Activated CD8-positive, alpha-beta T cell treated with anti-CD3 and anti-CD28 coated beads for 36 hours (primary cell): ENCODE measurements around the gene RGS8. TPM values are rescaled to one million over a fixed set of nuclear protein-coding genes. Genes with fewer than 3 reads are reported as not detected.

Experiments used
- ATAC-seq: fragments of 200-7000 bp; cut with Tn5 transposase; one replicate; pipeline ENCODE4 v1.10.0; 2021; ENCODE audit warnings: mild to moderate bottlenecking, moderate library complexity
- CTCF ChIA-PET: fragments of 350-600 bp; sonication (Branson Sonifier 250); formaldehyde crosslinking; loops from one replicate; lab custom pipeline; 2021; ENCODE audit warnings: antibody characterized with exemption; lab: Charles Lee
- POLR2A ChIA-PET: fragments of 350-600 bp; sonication (Branson Sonifier 250); formaldehyde crosslinking; loops from one replicate; lab custom pipeline; 2021; ENCODE audit warnings: antibody characterized with exemption; lab: Charles Lee
- DNase-seq: peaks from one replicate; pipeline ENCODE4 v3.0.0-alpha.2; 2020
- H3K27ac Mint-ChIP-seq: one replicate; pipeline ENCODE4 v1.8.0; 2021; ENCODE audit warnings: mild to moderate bottlenecking, mixed read lengths
- H3K27me3 Mint-ChIP-seq: one replicate; pipeline ENCODE4 v1.8.0; 2021; ENCODE audit warnings: mixed read lengths
- H3K36me3 Mint-ChIP-seq: one replicate; pipeline ENCODE4 v1.8.0; 2021; ENCODE audit warnings: low read depth, mixed read lengths
- H3K4me1 Mint-ChIP-seq: one replicate; pipeline ENCODE4 v1.8.0; 2021; ENCODE audit warnings: low read depth, mixed read lengths
- H3K4me3 Mint-ChIP-seq: one replicate; pipeline ENCODE4 v1.8.0; 2021; ENCODE audit warnings: mild to moderate bottlenecking, moderate library complexity, mixed read lengths
- H3K9me3 Mint-ChIP-seq: one replicate; pipeline ENCODE4 v1.8.0; 2021; ENCODE audit warnings: mixed read lengths
- intact Hi-C: fragments of 100-400 bp; cut with micrococcal nuclease; formaldehyde crosslinking; loops from one replicate; pipeline ENCODE4 v1.10.0; 2022
- total RNA-seq, 2 experiments: library from RNA; stranded (reverse); gene quantifications; one replicate each; pipeline ENCODE4 v1.2.3, GENCODE V29; 2021
- TF ChIP-seq, protein P1 (sequence below): fragments of 200-600 bp; IDR thresholded peaks from one replicate; pipeline ENCODE4 v1.8.0; 2022; ENCODE audit warnings: antibody characterized with exemption, mild to moderate bottlenecking

RGS8 gene
- total RNA-seq, 2 experiments from 2014 or later: not detected

DNA sequence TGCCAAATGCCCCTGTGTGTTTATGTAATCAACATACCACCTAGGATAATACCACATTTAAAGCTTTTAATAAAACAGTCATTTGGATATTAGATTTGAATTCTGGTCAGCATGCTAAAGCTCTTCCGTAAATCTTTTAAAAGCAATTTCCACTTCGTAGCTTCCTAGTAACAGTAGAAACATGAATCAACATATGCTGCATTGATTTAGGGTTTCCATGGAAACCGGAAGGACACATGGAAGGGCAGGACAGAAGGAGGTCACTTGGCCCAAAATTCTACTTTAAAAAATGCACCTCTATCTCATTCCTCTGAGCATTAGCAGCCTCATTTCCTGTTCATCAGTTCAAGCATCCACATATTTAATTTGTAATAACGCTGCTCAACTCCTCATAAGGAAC lies 8.1 kb downstream of the RGS8 start:
- H3K27ac Mint-ChIP-seq: no peak overlapping the region
- no peak overlapping the region for H3K4me3 Mint-ChIP-seq
- no peaks in the 10 kb centered on the region for H3K36me3 Mint-ChIP-seq
- no peaks in the 10 kb centered on the region for H3K9me3 Mint-ChIP-seq
- ChIA-PET CTCF (interaction anchor here (0.7 to 2.1 kb wide), 5 partner anchors 9 to 108 kb away, joined by 3 to 10 read pairs (median 5); no protein-coding TSS in a partner anchor), POLR2A (interaction anchor here (1.1 kb wide), 1 partner anchor 16 kb away, joined by 3 read pairs; no protein-coding TSS in a partner anchor)
- intact Hi-C loops: no loop called here
- ATAC-seq: no peak
- peaks cover 23% of the 10 kb centered on the region for H3K27me3 Mint-ChIP-seq
- TF ChIP-seq, protein P1, sequence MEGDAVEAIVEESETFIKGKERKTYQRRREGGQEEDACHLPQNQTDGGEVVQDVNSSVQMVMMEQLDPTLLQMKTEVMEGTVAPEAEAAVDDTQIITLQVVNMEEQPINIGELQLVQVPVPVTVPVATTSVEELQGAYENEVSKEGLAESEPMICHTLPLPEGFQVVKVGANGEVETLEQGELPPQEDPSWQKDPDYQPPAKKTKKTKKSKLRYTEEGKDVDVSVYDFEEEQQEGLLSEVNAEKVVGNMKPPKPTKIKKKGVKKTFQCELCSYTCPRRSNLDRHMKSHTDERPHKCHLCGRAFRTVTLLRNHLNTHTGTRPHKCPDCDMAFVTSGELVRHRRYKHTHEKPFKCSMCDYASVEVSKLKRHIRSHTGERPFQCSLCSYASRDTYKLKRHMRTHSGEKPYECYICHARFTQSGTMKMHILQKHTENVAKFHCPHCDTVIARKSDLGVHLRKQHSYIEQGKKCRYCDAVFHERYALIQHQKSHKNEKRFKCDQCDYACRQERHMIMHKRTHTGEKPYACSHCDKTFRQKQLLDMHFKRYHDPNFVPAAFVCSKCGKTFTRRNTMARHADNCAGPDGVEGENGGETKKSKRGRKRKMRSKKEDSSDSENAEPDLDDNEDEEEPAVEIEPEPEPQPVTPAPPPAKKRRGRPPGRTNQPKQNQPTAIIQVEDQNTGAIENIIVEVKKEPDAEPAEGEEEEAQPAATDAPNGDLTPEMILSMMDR: no peak
- DNase-seq: no peak
- H3K4me1 Mint-ChIP-seq: peaks cover 3% of the 10 kb centered on the region

DNA sequence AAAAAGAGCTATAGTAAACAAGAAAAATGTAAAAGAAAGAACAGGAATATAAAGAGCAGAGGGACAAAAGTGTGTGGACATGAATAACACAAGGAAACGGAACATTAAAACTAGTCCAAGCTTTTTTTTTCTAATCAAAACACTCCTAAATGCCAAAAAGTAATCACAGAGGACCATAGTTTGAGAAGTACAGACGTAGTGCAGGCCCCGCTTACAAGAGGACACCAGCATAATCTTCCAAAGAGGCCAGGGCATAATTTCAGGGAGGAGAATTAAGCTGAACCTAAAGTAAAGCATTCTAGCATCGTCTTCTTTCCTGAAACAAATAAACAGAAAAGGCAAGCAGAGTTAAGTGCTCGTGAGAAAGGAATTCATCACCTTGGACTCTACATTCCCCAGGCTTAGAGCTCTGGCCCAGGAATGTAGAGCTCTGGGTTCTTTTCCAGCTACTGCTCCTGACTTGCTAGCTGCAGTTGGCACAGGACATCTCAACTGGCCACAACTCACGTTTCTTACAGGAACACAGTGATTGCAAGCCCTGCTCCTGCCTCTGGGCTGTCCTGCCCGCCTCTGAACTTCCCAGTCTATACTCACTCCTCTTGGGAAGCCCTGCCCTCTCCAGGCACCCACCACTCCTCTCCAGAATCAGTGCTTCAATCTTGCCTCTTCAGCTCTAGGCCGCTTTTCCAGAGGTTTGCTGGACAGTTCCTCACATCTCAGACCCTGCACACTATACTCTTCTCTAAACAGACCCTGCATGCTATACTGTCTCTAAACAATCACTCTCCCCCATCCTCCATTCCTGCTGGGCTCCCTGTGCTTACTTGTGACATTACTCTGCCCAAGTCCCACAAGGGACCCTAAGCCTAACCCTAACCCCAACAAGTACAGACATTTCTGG lies 9.8 kb downstream of the RGS8 start:
- intact Hi-C loops: no loop called here
- no peak for DNase-seq
- CTCF ChIA-PET: interaction anchor here (0.8 to 2.3 kb wide), 7 partner anchors 16 to 108 kb away, joined by 3 to 10 read pairs (median 3); no protein-coding TSS in a partner anchor

DNA sequence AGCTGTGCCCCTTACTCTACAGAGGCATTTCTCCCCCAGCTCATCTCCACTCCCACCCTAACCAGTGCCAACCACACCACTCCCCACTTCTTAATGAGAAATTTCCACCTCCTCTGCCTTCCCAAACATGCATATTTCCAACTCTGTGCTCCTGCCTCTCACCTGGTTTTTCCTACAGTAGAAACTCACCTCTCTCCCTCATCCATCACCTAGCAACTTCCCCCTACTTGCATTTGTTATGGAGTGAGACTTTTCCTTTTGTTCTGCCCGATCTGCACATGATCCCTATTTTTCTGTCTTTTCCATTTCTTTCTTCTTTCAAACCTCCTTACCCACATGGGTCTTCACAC lies 11.9 kb downstream of the RGS8 start:
- POLR2A ChIA-PET: interaction anchor here (1.1 kb wide), 1 partner anchor 10 kb away, joined by 4 read pairs; no protein-coding TSS in a partner anchor
- no peak for DNase-seq
- Mint-ChIP-seq H3K27ac (no peak overlapping the region), H3K4me3 (no peak overlapping the region), H3K27me3 (peaks cover 25% of the 10 kb centered on the region), H3K9me3 (no peaks in the 10 kb centered on the region), H3K4me1 (no peaks in the 10 kb centered on the region), H3K36me3 (no peaks in the 10 kb centered on the region)
- ATAC-seq: no peak
- intact Hi-C loops: no loop called here
- CTCF ChIA-PET: interaction anchor here (2.3 kb wide), 1 partner anchor 17 kb away, joined by 9 read pairs; no protein-coding TSS in a partner anchor
- TF ChIP-seq, protein P1: no peak

More for the DNA sequence above, 9.8 kb downstream of the RGS8 start:
- Mint-ChIP-seq H3K27ac (no peak overlapping the region), H3K4me1 (no peaks in the 10 kb centered on the region), H3K9me3 (no peaks in the 10 kb centered on the region), H3K36me3 (no peaks in the 10 kb centered on the region), H3K27me3 (peaks cover 25% of the 10 kb centered on the region), H3K4me3 (no peak overlapping the region)
- ATAC-seq: no peak
- TF ChIP-seq, protein P1: no peak
- POLR2A ChIA-PET: no interaction called here

DNA sequence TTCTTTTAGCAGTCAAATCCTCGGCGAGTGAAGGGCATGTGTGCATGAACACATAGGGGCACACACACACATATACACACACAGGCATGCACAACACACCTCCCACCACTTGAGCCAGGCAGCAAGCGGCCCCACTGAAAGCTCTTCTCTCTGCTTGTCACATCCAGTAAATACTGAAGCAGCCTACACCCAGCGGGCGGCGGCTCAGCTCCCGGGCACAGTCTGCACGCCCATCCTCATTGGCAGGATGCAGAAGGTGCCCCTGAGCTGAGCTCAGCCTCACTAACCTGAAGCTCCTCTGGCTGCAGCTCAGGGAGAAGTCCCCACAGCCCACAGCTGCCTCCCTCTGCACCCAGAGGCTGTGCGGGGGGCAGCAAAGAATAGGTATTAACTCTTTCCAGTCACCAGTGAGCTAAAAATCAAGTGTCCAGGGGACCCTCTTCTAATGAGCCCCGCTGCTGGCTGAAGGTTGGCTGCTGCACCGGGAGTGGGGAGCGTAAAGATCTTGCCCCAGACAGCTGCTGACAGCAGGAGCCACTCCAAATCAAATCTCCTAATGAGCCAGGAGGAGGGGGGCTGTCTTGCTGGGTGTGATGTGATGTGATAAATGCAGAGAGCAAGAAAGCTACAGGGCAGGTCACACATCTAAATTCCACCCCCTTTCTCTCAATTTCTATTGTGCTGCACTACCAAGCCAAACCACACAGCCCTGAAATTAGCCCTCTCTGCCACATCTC lies 12.5 kb downstream of the RGS8 start:
- Mint-ChIP-seq H3K27me3 (peaks cover 25% of the 10 kb centered on the region), H3K4me1 (no peaks in the 10 kb centered on the region), H3K9me3 (no peaks in the 10 kb centered on the region), H3K4me3 (no peak overlapping the region), H3K27ac (no peak overlapping the region), H3K36me3 (no peaks in the 10 kb centered on the region)
- ATAC-seq: peak; percentile 34
- no peak for DNase-seq
- POLR2A ChIA-PET: interaction anchor here (0.6 to 1.1 kb wide), 2 partner anchors 10 to 16 kb away, joined by 4 read pairs; no protein-coding TSS in a partner anchor
- TF ChIP-seq, protein P1: no peak
- CTCF ChIA-PET: interaction anchor here (1.2 to 2.3 kb wide), 2 partner anchors 16 to 77 kb away, joined by 4 to 9 read pairs; no protein-coding TSS in a partner anchor
- intact Hi-C loops: no loop called here
